Measurements from ENCODE around the gene IGFN1. TPM values are rescaled to one million over a fixed set of nuclear protein-coding genes. Genes with fewer than 3 reads are reported as not detected.

The IGFN1 gene
- polyA plus RNA-seq, 1 donor from 2014 or later = not detected

GRCh38 chr1:201155354-201155753 lies 35.3 kb upstream of the IGFN1 start:
- H3F3A ChIP-seq (ENCODE audit: insufficient read depth, low read length, poor library complexity, severe bottlenecking) = no peaks in the 10 kb centered on the region
- H4K20me1 ChIP-seq (ENCODE audit: insufficient read depth) = no peaks in the 10 kb centered on the region
- H3K9ac ChIP-seq (ENCODE audit: low read length) = no peak overlapping the region
- H3K79me2 ChIP-seq (replicated peaks; ENCODE audit: insufficient read depth, low read length) = peaks cover 11% of the 10 kb centered on the region
- H3K36me3 ChIP-seq (ENCODE audit: insufficient read depth, low read length) = no peaks in the 10 kb centered on the region
- H2AFZ ChIP-seq (ENCODE audit: low read depth, low read length) = no peak overlapping the region
- no peaks in the 10 kb centered on the region for H3K9me3 ChIP-seq (ENCODE audit: low read length)
- H3K27me3 ChIP-seq (ENCODE audit: insufficient read depth, low read depth, low read length) = no peaks in the 10 kb centered on the region
- no peak overlapping the region for H3K4me2 ChIP-seq (ENCODE audit: low read length)
- no peak overlapping the region for H3K4me3 ChIP-seq (ENCODE audit: low read length)
- no peak overlapping the region for H3K27ac ChIP-seq (ENCODE audit: low read length)
- no peak for TF ChIP-seq MXI1 (conservative IDR thresholded peaks at IDR 0.05; ENCODE audit: poor library complexity, severe bottlenecking)
- TF ChIP-seq EZH2 (IDR thresholded peaks at IDR 0.05; ENCODE audit: borderline replicate concordance, insufficient read depth, low read length, poor library complexity, severe bottlenecking) = no peak
- TF ChIP-seq SMC3 (conservative IDR thresholded peaks at IDR 0.05; ENCODE audit: poor library complexity) = no peak
- TF ChIP-seq POLR2AphosphoS5 (IDR thresholded peaks at IDR 0.05) = no peak
- TF ChIP-seq RAD21 (conservative IDR thresholded peaks at IDR 0.05) = no peak
- no peak for TF ChIP-seq CTCF (IDR thresholded peaks at IDR 0.05; ENCODE audit: poor library complexity, severe bottlenecking)
- TF ChIP-seq REST (IDR thresholded peaks at IDR 0.05; ENCODE audit: borderline replicate concordance) = no peak
- TF ChIP-seq TAF1 (IDR thresholded peaks at IDR 0.05; ENCODE audit: low read depth) = no peak
- no peak for TF ChIP-seq EP300 (conservative IDR thresholded peaks at IDR 0.05; ENCODE audit: poor library complexity, severe bottlenecking)
- H3K9me2 ChIP-seq (ENCODE audit: insufficient read depth, low read length) = no peaks in the 10 kb centered on the region

GRCh38 chr1:201156346-201156745 lies 34.3 kb upstream of the IGFN1 start:
- Histone ChIP-seq H3F3A (ENCODE audit: insufficient read depth, low read length, poor library complexity, severe bottlenecking) (no peaks in the 10 kb centered on the region), H4K20me1 (ENCODE audit: insufficient read depth) (no peaks in the 10 kb centered on the region), H3K36me3 (ENCODE audit: insufficient read depth, low read length) (no peaks in the 10 kb centered on the region), H3K9ac (ENCODE audit: low read length) (no peak overlapping the region), H3K27ac (ENCODE audit: low read length) (no peak overlapping the region), H3K79me2 (replicated peaks; ENCODE audit: insufficient read depth, low read length) (peaks cover 11% of the 10 kb centered on the region), H3K4me2 (ENCODE audit: low read length) (no peak overlapping the region), H3K4me3 (ENCODE audit: low read length) (no peak overlapping the region), H3K27me3 (ENCODE audit: insufficient read depth, low read depth, low read length) (no peaks in the 10 kb centered on the region), H3K9me2 (ENCODE audit: insufficient read depth, low read length) (no peaks in the 10 kb centered on the region), H3K9me3 (ENCODE audit: low read length) (no peaks in the 10 kb centered on the region), H2AFZ (ENCODE audit: low read depth, low read length) (no peak overlapping the region)
- TF ChIP-seq EZH2 (IDR thresholded peaks at IDR 0.05; ENCODE audit: borderline replicate concordance, insufficient read depth, low read length, poor library complexity, severe bottlenecking) = no peak
- TF ChIP-seq SMC3 (conservative IDR thresholded peaks at IDR 0.05; ENCODE audit: poor library complexity) = no peak
- TF ChIP-seq RAD21 (conservative IDR thresholded peaks at IDR 0.05) = no peak
- TF ChIP-seq MXI1 (conservative IDR thresholded peaks at IDR 0.05; ENCODE audit: poor library complexity, severe bottlenecking) = no peak
- TF ChIP-seq EP300 (conservative IDR thresholded peaks at IDR 0.05; ENCODE audit: poor library complexity, severe bottlenecking) = no peak
- TF ChIP-seq TAF1 (IDR thresholded peaks at IDR 0.05; ENCODE audit: low read depth) = no peak
- no peak for TF ChIP-seq POLR2AphosphoS5 (IDR thresholded peaks at IDR 0.05)
- no peak for TF ChIP-seq CTCF (IDR thresholded peaks at IDR 0.05; ENCODE audit: poor library complexity, severe bottlenecking)
- no peak for TF ChIP-seq REST (IDR thresholded peaks at IDR 0.05; ENCODE audit: borderline replicate concordance)
